ENCODE results near the gene CPED1. TPM values are rescaled to one million over a fixed set of nuclear protein-coding genes. Genes with fewer than 3 reads are reported as not detected.

The CPED1 gene
- polyA plus RNA-seq, 1 donor from 2014 or later = not detected

- Histone ChIP-seq H3K9me2 (ENCODE audit: insufficient read depth, low read length) (no peaks in the 10 kb centered on the region), H3K4me2 (ENCODE audit: low read length) (no peak overlapping the region), H3K27ac (ENCODE audit: low read length) (no peak overlapping the region), H3F3A (ENCODE audit: insufficient read depth, low read length, poor library complexity, severe bottlenecking) (no peaks in the 10 kb centered on the region), H4K20me1 (ENCODE audit: insufficient read depth) (no peaks in the 10 kb centered on the region), H3K79me2 (replicated peaks; ENCODE audit: insufficient read depth, low read length) (no peaks in the 10 kb centered on the region), H3K4me3 (ENCODE audit: low read length) (no peak overlapping the region), H2AFZ (ENCODE audit: low read depth, low read length) (no peak overlapping the region), H3K36me3 (ENCODE audit: insufficient read depth, low read length) (no peaks in the 10 kb centered on the region), H3K27me3 (ENCODE audit: insufficient read depth, low read depth, low read length) (no peaks in the 10 kb centered on the region), H3K9me3 (ENCODE audit: low read length) (no peaks in the 10 kb centered on the region), H3K9ac (ENCODE audit: low read length) (no peak overlapping the region)
- no peak for TF ChIP-seq MXI1 (conservative IDR thresholded peaks at IDR 0.05; ENCODE audit: poor library complexity, severe bottlenecking)
- no peak for TF ChIP-seq EZH2 (IDR thresholded peaks at IDR 0.05; ENCODE audit: borderline replicate concordance, insufficient read depth, low read length, poor library complexity, severe bottlenecking)
- TF ChIP-seq REST (IDR thresholded peaks at IDR 0.05; ENCODE audit: borderline replicate concordance) = no peak
- no peak for TF ChIP-seq EP300 (conservative IDR thresholded peaks at IDR 0.05; ENCODE audit: poor library complexity, severe bottlenecking)
- no peak for TF ChIP-seq TAF1 (IDR thresholded peaks at IDR 0.05; ENCODE audit: low read depth)
- no peak for TF ChIP-seq RAD21 (conservative IDR thresholded peaks at IDR 0.05)
- no peak for TF ChIP-seq CTCF (IDR thresholded peaks at IDR 0.05; ENCODE audit: poor library complexity, severe bottlenecking)
- TF ChIP-seq SMC3 (conservative IDR thresholded peaks at IDR 0.05; ENCODE audit: poor library complexity) = no peak
- TF ChIP-seq POLR2AphosphoS5 (IDR thresholded peaks at IDR 0.05) = no peak
Observed at GRCh38 chr7:121049897-121050296, 61.4 kb downstream of the CPED1 start.

GRCh38 chr7:121053219-121053618, 64.7 kb downstream of the CPED1 start:
- Histone ChIP-seq H3F3A (ENCODE audit: insufficient read depth, low read length, poor library complexity, severe bottlenecking) (no peaks in the 10 kb centered on the region), H3K9ac (ENCODE audit: low read length) (no peak overlapping the region), H3K9me3 (ENCODE audit: low read length) (no peaks in the 10 kb centered on the region), H3K79me2 (replicated peaks; ENCODE audit: insufficient read depth, low read length) (no peaks in the 10 kb centered on the region), H3K9me2 (ENCODE audit: insufficient read depth, low read length) (no peaks in the 10 kb centered on the region), H3K27ac (ENCODE audit: low read length) (no peak overlapping the region), H3K4me3 (ENCODE audit: low read length) (no peak overlapping the region), H2AFZ (ENCODE audit: low read depth, low read length) (no peak overlapping the region), H3K36me3 (ENCODE audit: insufficient read depth, low read length) (no peaks in the 10 kb centered on the region), H4K20me1 (ENCODE audit: insufficient read depth) (no peaks in the 10 kb centered on the region), H3K27me3 (ENCODE audit: insufficient read depth, low read depth, low read length) (no peaks in the 10 kb centered on the region), H3K4me2 (ENCODE audit: low read length) (no peak overlapping the region)
- no peak for TF ChIP-seq CTCF (IDR thresholded peaks at IDR 0.05; ENCODE audit: poor library complexity, severe bottlenecking)
- no peak for TF ChIP-seq TAF1 (IDR thresholded peaks at IDR 0.05; ENCODE audit: low read depth)
- no peak for TF ChIP-seq EZH2 (IDR thresholded peaks at IDR 0.05; ENCODE audit: borderline replicate concordance, insufficient read depth, low read length, poor library complexity, severe bottlenecking)
- no peak for TF ChIP-seq MXI1 (conservative IDR thresholded peaks at IDR 0.05; ENCODE audit: poor library complexity, severe bottlenecking)
- no peak for TF ChIP-seq RAD21 (conservative IDR thresholded peaks at IDR 0.05)
- no peak for TF ChIP-seq REST (IDR thresholded peaks at IDR 0.05; ENCODE audit: borderline replicate concordance)
- TF ChIP-seq SMC3 (conservative IDR thresholded peaks at IDR 0.05; ENCODE audit: poor library complexity) = no peak
- TF ChIP-seq EP300 (conservative IDR thresholded peaks at IDR 0.05; ENCODE audit: poor library complexity, severe bottlenecking) = no peak
- no peak for TF ChIP-seq POLR2AphosphoS5 (IDR thresholded peaks at IDR 0.05)
